Measurements from ENCODE around the gene COBL. TPM values are rescaled to one million over a fixed set of nuclear protein-coding genes. Genes with fewer than 3 reads are reported as not detected.

Gene COBL
- total and polyA plus RNA-seq, 10 of the 15 experiments (the other 5 are each of a cell fraction or from before 2014, with no cell fraction given) = 0.21 TPM; not detected in 9

DNA sequence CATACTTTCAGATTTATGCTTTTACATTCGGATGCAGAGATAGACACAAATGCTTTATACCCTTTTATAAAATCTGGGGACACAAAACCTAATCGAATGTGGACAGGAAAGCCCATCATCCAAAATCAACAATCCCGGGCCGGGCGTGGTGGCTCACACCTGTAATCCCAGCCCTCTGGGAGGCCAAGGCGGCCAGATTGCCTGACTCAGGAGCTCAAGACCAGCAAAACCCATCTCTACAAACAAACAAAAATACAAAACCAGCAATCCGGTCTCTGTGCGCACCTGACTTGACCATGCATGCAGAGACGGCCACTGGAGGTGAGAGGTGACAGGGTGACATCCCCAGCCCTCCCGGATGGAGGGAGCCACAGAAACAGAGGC lies 13.5 kb downstream of the COBL start:
- RAD21 ChIA-PET (ENCODE audit: unreplicated experiment) = no interaction called here

More for the DNA sequence above, 13.5 kb downstream of the COBL start:
- intact Hi-C loops (cut with micrococcal nuclease; ENCODE audit: unreplicated experiment) = no loop called here
- Histone ChIP-seq H3K9me3 (replicated peaks; ENCODE audit: control insufficient read depth, insufficient read depth, low read length) (no peaks in the 10 kb centered on the region), H4K20me1 (ENCODE audit: control insufficient read depth, insufficient read depth) (no peaks in the 10 kb centered on the region), H3K36me3 (ENCODE audit: control insufficient read depth in 2 of 2, insufficient read depth in 2 of 2, low read length in 1 of 2) (no peaks in the 10 kb centered on the region), H3K4me2 (ENCODE audit: control insufficient read depth, insufficient read depth) (no peak overlapping the region), H3K4me1 (ENCODE audit: control insufficient read depth, insufficient read depth, low read length) (no peaks in the 10 kb centered on the region), H3K4me3 (no peak overlapping the region), H3K27me3 (replicated peaks in 1 of 2; ENCODE audit: control insufficient read depth in 2 of 2, insufficient read depth in 2 of 2, low read length in 1 of 2) (no peaks in the 10 kb centered on the region), H3K9ac (ENCODE audit: control insufficient read depth, insufficient read depth, low read length) (no peak overlapping the region), H3K79me2 (ENCODE audit: control insufficient read depth, insufficient read depth, low read length) (no peaks in the 10 kb centered on the region), H2AFZ (ENCODE audit: control insufficient read depth, low read depth, low read length) (no peak overlapping the region), H3K27ac (ENCODE audit: control insufficient read depth, insufficient read depth) (no peak overlapping the region)
- FAIRE-seq (no peak), ATAC-seq (no peak), DNase-seq (ENCODE audit: low read depth, low spot score) (no peak)
- ChIA-PET SMC1A (ENCODE audit: uncharacterized antibody, unreplicated experiment) (no interaction called here), CTCF (no interaction called here), POLR2A (no interaction called here)
- 53% methylated on average over 10 of the region's 10 CpGs for WGBS (ENCODE audit: insufficient coverage, insufficient replicate concordance, low lambda C conversion rate, missing lambda C conversion rate)
- in situ Hi-C loops (cut with MboI) = no loop called here
- TF ChIP-seq ZBED1 (IDR thresholded peaks at IDR 0.05; ENCODE audit: borderline replicate concordance) = no peak
- no peak for TF ChIP-seq KDM1A (IDR thresholded peaks at IDR 0.05; ENCODE audit: borderline replicate concordance)
- TF ChIP-seq IKZF1 (conservative IDR thresholded peaks at IDR 0.05) = no peak
- TF ChIP-seq NRF1 (conservative IDR thresholded peaks at IDR 0.05; ENCODE audit: low read depth, low read length) = no peak
- TF ChIP-seq, protein P1, sequence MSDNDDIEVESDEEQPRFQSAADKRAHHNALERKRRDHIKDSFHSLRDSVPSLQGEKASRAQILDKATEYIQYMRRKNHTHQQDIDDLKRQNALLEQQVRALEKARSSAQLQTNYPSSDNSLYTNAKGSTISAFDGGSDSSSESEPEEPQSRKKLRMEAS (IDR thresholded peaks at IDR 0.05; ENCODE audit: low read depth, low read length) = no peak
- TF ChIP-seq BHLHE40 (IDR thresholded peaks at IDR 0.05; ENCODE audit: borderline replicate concordance in 1 of 2, low read depth in 2 of 2, low read length in 1 of 2) = no peak
- TF ChIP-seq SKIL (IDR thresholded peaks at IDR 0.05; ENCODE audit: low read depth, poor library complexity, severe bottlenecking) = no peak
- TF ChIP-seq NR2C2 (IDR thresholded peaks at IDR 0.05; ENCODE audit: borderline replicate concordance, control insufficient read depth, insufficient read length, low read depth) = no peak
- no TSS peak for BruUV-seq (replicated peaks)

All from GM12878 (cell line).